Measurements from ENCODE around the gene HSPA1B.
"Not testable (repeated sequence)": the region's sequence is repeated elsewhere in the genome, so short reads cannot be mapped to it uniquely, and the experiment has no call there.

HSPA1B gene

GRCh38 chr6:31827286-31828079, at the start of gene HSPA1B:
TSS of gene HSPA1B (plus strand) at chr6:31827738. CDS start at chr6:31827951, 213 bp downstream.
- peak; percentile 100 for DNase-seq

DNA sequence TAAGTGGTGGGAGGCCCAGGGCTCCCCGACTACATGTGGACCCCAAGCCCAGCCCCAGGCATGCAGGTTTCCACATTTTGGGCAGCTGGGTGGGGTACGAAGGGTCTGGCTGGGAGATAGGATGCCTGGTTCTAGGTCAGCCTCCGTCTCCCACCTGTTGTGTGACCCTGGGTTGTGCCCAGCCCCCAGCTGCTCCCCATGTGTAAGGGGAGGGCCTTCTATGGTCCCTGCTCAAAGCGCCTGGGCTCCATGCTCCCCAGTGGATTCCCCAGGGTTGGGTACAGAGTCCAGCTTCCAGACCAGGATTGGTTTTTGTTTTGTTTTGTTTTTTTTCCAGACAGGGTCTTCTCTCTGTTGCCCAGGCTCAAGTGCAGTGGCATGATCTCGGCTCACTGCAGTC, 49.3 kb upstream of the HSPA1B start:
- no peak for DNase-seq

DNA sequence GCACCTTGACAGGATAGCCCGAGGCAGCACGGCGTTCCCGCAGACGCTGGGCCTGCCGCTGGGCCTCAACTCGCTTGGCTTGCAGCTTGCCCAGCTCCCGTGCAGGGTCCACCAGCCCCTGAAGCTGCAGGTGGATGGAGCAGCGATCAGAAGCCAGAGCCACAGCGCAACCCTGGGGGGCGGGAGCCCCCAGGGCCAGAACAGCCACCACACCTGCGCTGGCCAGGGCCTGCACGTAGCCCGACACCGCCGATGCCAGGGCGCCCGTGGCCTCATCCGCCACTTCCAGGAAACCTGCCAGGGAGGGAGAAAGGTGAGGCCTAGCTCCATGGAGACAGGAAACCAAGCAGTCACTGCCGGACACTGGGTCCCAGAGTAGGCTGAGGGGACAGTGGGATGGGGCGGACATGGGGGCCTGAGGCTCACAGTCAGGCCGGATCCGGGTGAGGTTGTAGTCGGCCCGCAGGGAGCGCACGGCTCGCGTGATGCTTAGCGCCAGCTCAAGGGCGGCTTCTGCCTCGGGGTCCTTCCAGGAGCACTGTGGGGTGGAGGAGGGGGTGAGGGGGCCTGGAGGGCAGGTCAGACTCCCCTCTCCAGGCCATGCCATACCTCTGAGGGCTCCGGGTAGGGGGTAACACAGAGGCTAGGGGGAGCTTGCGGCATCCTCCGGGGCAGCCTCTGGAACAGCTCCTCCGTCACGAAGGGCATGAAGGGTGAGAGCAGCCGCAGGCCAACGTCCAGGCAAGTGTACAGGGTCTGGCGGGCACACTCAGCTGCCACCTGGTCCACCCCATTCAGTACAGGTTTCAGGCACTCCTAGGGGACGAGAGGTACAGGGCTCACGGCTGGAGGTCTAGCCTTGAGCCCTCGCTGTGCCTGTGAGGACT, 48.3 kb upstream of the HSPA1B start:
- no peak for DNase-seq

DNA sequence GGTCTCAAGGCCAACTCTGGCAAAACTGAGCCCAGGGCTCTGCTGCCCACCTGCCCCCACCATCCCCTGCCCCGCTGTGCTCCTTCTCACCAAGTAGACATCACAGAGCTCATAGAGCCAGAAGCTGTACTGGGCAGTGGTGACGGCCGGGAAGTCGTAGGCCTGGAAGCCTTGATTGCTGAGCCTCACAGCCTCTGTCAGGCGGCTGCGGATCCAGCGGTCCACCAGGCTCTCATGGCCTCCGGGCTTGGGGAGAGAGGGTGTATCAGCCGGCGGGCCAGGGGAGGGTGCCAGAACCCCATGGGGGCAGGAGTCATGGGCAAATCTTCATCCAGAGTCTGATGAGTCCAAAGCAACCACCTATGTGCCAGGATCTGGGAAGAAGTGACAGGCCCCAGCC, 47.6 kb upstream of the HSPA1B start:
- DNase-seq: no peak

DNA sequence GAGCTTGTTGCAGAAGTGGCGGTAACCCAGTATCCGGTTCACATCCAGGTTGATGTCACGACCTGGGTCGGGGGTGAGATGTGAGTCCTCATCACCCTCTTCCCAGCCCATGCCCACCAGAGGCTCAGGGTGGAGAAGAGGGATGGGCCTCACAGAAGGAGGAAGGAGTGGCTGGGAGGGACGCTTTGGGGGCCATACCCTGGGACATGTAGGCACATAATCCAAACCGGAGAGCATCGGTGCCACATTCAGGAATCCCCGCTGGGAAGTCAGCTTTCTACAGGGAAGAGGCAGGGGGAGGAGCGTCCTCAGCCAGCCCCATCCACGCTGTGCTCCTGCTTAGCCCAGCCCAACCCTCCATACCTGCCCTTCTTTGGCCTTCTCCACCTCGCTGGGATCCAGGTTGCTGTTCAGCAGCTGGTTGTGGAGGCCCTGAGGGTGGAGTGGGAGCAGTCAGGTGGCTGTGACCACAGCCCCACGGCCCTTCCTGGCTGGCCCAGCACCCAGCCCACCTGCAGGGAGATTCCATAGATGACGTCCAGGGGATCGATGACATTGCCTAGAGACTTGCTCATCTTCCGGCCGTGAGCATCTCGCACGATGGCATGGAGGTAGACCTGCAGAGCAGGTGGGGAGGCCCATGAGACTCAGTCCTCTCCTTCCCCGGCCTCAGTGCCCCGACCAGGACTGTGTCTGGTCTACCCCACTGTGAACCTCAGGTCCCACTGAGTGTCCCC, 46.9 kb upstream of the HSPA1B start:
- DNase-seq: no peak

DNA sequence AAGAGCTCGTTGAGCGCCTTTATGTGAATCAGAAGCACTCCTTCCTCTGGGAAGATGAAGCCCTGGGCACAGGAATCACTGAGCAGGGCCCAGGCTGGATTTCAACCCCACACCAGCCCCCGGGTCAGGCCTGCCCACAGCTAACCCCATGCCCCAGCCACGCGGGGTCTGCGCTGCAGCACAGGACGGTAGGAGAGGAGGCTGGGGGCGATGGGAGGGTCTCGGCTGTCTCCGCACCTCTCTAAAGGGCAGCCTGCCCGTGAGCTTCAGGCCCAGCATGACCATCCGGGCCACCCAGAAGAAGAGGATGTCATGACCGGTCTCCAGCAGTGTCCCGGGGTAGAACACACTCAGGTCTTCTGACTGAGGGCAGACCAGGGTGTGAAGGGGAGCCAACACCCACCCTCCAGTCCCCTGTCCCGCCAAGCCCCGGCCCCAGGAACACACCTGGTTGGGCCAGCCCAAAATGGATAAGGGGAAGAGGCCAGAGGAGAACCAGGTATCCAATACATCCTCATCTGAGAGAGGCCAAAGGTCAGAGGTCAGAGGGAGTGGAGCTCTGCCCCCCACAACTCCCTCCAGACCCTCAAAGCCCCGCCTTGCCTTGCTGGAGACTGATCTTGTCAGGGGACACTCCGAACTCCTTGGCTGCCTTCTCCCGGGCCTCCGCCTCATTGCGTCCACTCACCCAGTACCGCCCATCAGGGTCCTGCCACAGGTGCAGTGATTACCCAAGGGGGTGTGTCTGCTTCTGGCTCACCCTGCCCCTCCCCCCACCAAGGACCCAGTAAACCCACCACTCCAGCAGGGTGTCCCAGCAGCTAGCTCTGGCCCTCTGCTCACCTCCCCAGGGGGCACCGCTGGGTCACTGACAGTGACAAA, 46.1 kb upstream of the HSPA1B start:
- DNase-seq: no peak

GRCh38 chr6:31782126-31782855, 45.2 kb upstream of the HSPA1B start:
- no peak for DNase-seq

DNA sequence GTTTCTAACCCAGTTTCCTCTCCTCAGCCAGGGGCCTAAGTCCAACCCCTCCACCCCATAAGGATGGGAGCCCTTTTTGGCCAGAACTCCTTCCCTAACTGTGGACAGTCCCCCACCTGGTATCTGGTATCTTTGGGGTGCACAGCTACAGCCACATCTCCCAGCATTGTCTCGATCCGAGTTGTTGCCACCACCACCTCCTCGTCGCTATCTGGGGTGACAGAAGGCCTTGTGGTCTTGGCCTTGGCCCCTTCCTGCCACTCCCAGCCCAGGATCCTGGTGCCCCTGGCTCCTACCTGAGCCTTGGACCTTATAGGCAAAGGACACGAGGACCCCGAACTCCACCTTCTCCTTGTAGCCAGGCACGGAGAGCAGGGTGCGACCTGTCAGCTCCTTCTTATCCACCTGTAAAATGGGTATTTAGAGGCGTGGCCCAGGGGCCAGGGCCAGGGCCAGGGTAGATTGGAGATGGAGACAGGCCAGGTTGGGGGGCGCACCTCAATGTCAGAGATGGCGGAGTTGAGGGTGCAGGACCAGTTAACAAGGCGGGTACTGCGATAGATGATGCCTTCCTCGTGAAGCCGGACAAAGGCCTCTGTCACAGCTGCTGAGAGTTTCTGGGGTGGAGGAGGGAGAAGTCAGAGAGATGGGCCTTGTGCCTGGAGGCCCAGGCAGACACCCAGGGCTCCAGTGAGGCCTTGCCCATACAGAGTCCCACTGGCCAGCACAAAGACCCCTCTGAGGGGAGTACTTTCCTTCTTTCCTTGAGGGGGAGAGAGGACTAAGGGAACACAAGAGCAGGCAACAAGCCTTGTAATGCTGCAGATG, 43.2 kb upstream of the HSPA1B start:
- DNase-seq: no peak

GRCh38 chr6:31785475-31785874, 42.1 kb upstream of the HSPA1B start:
- no peak for DNase-seq

DNA sequence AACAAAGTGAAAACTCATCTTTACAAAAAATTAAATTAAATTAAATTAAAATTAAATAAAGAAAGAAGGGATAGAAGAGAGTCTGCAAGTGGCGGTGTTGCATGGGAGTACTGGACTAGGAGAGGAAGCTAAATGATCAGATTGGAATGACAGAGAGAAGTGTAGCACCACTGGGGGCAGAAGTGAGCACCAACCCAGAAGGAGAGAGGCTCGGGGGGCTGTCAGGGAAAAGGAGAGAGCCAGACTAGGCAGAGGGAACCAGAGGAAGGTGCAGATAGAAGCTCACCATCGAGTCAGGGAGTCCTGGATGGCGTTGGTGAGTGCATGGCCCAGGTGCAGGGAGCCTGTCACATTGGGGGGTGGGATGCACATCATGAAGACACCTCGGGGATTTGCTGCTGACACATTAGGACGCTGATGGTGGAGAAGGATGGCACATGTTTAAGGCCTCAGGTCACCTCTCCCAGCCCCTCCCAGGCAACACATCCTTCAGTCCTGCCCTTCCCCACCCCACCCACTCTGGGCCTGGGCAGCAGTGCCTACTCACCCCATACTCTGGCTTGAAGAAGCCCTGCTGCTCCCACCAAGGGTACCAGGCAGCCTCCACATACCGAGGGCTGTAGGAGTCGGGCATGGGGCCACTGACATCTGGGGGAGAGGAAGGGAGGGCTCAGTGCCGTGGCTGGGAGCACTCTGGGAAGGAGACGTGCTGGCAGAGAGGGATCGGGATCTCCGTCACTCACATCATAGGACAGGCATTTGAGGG, 36.0 kb upstream of the HSPA1B start:
- peak; percentile 34 for DNase-seq

GRCh38 chr6:31792090-31792374, 35.5 kb upstream of the HSPA1B start:
- no peak for DNase-seq

DNA sequence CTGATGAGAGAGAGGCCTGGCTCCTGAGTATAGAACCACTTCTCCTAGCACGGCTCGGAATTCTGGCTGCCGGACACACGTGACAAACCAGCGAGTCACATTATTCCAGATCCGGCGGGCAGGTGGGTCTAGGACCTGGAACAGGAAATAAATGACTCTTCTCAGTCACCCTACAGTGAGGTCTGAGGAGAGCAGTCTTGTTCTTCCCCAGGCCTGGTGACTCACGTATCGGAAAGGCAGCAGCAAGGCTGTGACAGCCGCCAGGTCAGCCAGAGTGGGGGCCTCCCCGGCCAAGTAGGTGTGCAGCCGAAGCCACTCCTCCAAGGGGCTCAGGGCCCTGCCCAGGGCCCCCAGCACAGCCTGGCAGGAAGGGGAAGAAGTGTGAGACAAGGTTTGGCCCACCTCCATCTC, 34.8 kb upstream of the HSPA1B start:
- peak; percentile 22 for DNase-seq

- not testable (repeated sequence) for DNase-seq
These were observed 33.7 kb upstream of the HSPA1B start for GRCh38 chr6:31793927-31794245.

- DNase-seq: no peak
These were observed 33.2 kb upstream of the HSPA1B start for GRCh38 chr6:31794294-31794865.

DNA sequence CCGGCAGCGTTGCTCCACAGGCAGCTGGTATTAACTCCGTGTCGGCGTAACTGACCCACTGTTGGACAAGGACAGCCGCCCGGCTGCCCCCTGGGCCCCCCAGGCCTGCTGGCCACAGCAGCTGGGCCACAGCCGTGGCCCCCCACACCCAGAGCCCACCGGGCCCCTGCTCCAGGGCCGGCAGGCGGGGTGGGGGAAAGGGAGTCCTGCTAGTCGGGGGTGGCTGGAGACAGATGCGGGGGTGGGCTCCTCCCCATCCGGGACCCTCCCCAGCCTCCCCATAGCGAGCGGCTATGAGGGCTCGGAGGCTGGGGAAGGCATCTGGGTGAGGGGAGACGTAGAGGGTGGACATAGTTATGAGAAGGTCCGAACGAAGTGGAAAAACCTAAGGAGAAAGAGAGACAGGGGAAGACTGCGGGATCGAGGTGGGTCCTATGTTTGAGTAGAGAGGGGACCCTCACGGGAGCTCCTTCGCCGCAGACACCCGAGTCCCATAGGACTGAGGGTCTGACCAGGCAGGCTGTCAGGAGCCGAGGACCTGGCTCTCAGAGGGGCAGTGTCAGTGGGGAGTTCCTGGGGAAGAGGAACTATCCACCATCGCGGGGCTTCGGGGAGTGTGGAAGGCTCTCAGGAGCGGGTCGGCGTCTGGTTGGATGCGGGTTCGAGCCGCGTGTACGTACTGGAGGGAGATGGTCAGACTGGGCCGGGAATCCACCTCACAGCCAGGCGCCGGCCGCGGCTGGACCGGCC, 32.5 kb upstream of the HSPA1B start:
- DNase-seq: no peak

DNA sequence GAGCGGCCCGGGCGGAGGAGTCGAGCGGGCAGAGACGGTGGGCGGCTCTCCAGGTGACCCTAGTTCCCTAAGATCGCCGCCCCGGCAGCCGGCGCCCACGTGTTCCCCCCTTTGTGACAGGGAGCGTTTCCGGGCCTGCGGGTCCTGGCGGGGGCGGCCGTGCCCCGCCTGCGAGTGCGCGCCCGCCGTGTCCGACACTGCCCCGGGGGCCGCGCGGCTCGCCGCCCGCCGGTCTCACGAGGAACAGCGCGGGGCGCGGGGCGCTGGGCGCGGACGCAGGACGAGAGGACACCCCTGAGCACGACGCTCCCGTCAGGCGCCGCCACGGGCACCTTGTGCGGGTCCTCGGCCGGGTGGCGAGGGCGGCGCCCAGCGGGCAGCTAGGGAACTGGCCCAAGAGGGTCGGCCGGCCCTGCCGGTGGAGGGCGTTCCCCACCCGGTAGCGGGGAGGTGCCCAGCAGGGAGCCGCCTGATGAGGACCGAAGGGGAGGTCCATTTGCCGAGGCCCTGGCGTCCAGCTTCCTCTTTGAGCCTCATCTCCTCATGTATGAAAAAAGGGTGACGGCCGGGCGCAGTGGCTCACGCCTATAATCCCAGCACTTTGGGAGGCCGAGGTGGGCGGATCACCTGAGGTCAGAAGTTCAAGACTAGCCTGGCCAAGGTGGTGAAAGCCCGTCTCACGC, 31.8 kb upstream of the HSPA1B start, which contains the start of gene VARS1:
TSS of gene VARS1 (minus strand) at position 137 of the 683 bp plus-strand sequence. CDS start 535 bp downstream, outside the sequence.
- DNase-seq: peak; percentile 73

GRCh38 chr6:31796993-31797385, 30.5 kb upstream of the HSPA1B start:
- DNase-seq: no peak

DNA sequence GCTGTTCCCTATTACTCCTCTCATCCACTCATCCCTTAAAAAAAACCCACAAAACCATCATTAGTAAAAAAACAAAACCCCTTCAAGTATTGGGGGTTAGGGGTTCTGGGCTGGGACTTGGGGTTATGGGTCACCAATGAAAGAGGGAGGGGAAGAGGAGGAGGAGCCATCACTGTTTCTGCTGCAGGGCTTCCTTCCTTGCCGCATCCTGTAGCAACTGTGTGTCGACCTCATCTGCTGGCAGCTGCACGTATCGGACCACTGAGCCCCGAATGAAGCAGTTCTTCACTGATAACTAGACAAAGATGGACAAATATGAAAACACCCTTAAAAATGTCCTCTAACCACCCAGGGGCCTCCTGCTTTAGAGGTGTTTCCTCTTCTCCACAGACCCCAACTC, 29.9 kb upstream of the HSPA1B start:
- DNase-seq: no peak

Data from kidney glomerular epithelial cell (primary cell).